Psoas muscle (tissue), 8 donors: ENCODE data around the gene UBL7. TPM values are rescaled to one million over a fixed set of nuclear protein-coding genes. Genes with fewer than 3 reads are reported as not detected.

Experiments used
- ATAC-seq, 4 donors: fragments of 200-7000 bp; cut with Tn5 transposase; one replicate each; pipeline ENCODE4 v1.9.1; 2020; ENCODE audit warnings: moderate library complexity in 3 of 4, mild to moderate bottlenecking in 2 of 4
- DNase-seq, 2 donors: peaks; one replicate each; pipeline ENCODE4 v3.0.0-alpha.2; 2020
- H3K27ac ChIP-seq: fragments of 200-600 bp; one replicate; pipeline ENCODE4 v1.8.0; 2022
- H3K27me3 ChIP-seq, 3 donors: fragments of 200-600 bp in 1 of 3; one replicate each; pipeline versions ENCODE4 v1.6.1 to v1.8.0; 2013 to 2022; ENCODE audit warnings: low read length in 2 of 3, mild to moderate bottlenecking in 2 of 3, moderate library complexity in 1 of 3; ENCODE audit not compliant: insufficient read depth in 3 of 3
- H3K36me3 ChIP-seq, 2 donors: fragments of 200-600 bp in 1 of 2; one replicate each; pipeline versions ENCODE4 v1.6.1 to v1.8.0; 2013 to 2022; ENCODE audit warnings: low read depth in 1 of 2, mild to moderate bottlenecking in 1 of 2, moderate library complexity in 1 of 2; ENCODE audit not compliant: insufficient read depth in 1 of 2
- H3K4me1 ChIP-seq: fragments of 200-600 bp; one replicate; pipeline ENCODE4 v1.8.0; 2022
- H3K4me3 ChIP-seq: fragments of 200-600 bp; one replicate; pipeline ENCODE4 v1.8.0; 2022; ENCODE audit warnings: mild to moderate bottlenecking
- H3K9me3 ChIP-seq: fragments of 200-600 bp; one replicate; pipeline ENCODE4 v1.8.0; 2022
- WGBS, 3 donors: extraction: QIAGEN DNeasy Blood & Tissue Kit; methylation state at CpG; one replicate each; pipeline versions ENCODE4 v1.1.6 to v1.1.7; 2013; 5-methylcytosine and 5-hydroxymethylcytosine counted together
- intact Hi-C, 2 donors: fragments of 100-400 bp; cut with DNase I; formaldehyde crosslinking; loops; one replicate each; pipeline versions ENCODE4 v1.11.0 to v1.14.2; 2022
- polyA plus RNA-seq, 3 donors: library from polyadenylated mRNA; stranded (reverse); fragments of 200-250 nt; gene quantifications; one replicate each; pipeline ENCODE4 v1.2.3, GENCODE V29; 2013
- total RNA-seq, 4 donors: library from RNA; stranded (reverse); fragmentation: NEBNext Ultra II Directional in 2 of 4; extraction: Animal tissue kit (Norgen Biotek cat#: 25700) in 2 of 4; gene quantifications; one replicate each; pipeline versions ENCODE4 v1.2.1 to v1.2.4, GENCODE V29; 2021 to 2023
- TF ChIP-seq, protein P1 (sequence below): fragments of 200-600 bp; IDR thresholded peaks from one replicate; pipeline ENCODE4 v1.8.0; 2022; ENCODE audit warnings: antibody characterized with exemption
- donor health status: healthy with polysubstance abuse.
- donor health status: DM: no; HTN: no; CAD: no; lungs with moderate emphysema.
- donor health status: Bipolar disorder and iron deficiency.
- donor health status: healthy.
- donor health status: DM: yes; HTN: yes; CAD: no.
- donor health status: DM: no; HTN: no; CAD: no.
- donor health status: DM: no; HTN: no; CAD: no.
- donor health status: DM: yes; HTN: yes; CAD: no.

The UBL7 gene
- total and polyA plus RNA-seq, 7 donors: 45.5 to 91.7 (median 61.3) TPM

DNA sequence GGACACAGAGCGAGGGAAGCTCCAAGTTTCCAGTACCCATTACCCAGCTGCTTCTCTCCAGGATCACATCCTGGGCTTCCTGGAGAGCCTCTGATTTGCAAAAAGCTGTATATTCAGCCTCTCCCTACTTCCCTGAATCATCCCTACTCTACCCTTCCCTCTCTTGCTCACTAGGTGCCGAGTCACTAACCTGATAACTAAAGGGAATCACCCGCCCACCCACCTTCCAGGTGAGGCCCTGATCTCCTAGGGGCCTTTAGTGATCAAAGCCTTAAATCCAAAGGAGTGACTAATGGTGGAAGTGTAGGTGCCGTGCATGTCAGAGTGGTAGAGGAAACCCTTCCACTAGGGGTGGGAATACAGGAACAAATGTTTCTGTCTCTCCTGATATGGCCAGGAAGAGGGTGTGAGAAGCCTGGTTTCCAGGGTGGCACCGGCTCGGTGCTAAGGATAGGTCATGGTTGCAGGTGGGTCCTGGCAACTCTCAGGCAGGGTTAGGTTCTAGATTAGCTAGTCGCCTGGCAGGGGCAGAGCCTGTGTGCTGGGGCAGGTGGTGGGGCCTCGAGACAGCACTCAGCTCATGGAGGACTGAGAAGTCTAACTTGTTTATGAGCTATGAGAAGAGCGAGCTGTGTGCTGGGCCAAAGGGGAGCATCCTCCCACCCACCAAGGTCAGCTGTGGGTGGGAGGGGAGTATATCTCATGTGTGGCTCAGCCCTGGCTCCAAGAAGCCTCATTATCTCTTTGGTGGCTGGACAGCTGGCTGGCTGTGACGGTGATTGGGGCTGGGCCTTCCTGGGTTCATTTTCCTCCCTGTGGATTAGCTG lies 37.3 kb downstream of the UBL7 start:
- H3K27me3 ChIP-seq: no peaks in the 10 kb centered on the region
- no peaks in the 10 kb centered on the region for H3K9me3 ChIP-seq
- TF ChIP-seq, protein P1, sequence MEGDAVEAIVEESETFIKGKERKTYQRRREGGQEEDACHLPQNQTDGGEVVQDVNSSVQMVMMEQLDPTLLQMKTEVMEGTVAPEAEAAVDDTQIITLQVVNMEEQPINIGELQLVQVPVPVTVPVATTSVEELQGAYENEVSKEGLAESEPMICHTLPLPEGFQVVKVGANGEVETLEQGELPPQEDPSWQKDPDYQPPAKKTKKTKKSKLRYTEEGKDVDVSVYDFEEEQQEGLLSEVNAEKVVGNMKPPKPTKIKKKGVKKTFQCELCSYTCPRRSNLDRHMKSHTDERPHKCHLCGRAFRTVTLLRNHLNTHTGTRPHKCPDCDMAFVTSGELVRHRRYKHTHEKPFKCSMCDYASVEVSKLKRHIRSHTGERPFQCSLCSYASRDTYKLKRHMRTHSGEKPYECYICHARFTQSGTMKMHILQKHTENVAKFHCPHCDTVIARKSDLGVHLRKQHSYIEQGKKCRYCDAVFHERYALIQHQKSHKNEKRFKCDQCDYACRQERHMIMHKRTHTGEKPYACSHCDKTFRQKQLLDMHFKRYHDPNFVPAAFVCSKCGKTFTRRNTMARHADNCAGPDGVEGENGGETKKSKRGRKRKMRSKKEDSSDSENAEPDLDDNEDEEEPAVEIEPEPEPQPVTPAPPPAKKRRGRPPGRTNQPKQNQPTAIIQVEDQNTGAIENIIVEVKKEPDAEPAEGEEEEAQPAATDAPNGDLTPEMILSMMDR: no peak
- WGBS, 3 donors: 84 to 94% (median 89%) methylated on average over 10 of the region's 10 CpGs
- ATAC-seq: no peak
- no peak for DNase-seq
- no peak overlapping the region for H3K27ac ChIP-seq
- H3K4me3 ChIP-seq: no peak overlapping the region
- H3K4me1 ChIP-seq: no peaks in the 10 kb centered on the region
- intact Hi-C loops: no loop called here
- H3K36me3 ChIP-seq: no peaks in the 10 kb centered on the region

DNA sequence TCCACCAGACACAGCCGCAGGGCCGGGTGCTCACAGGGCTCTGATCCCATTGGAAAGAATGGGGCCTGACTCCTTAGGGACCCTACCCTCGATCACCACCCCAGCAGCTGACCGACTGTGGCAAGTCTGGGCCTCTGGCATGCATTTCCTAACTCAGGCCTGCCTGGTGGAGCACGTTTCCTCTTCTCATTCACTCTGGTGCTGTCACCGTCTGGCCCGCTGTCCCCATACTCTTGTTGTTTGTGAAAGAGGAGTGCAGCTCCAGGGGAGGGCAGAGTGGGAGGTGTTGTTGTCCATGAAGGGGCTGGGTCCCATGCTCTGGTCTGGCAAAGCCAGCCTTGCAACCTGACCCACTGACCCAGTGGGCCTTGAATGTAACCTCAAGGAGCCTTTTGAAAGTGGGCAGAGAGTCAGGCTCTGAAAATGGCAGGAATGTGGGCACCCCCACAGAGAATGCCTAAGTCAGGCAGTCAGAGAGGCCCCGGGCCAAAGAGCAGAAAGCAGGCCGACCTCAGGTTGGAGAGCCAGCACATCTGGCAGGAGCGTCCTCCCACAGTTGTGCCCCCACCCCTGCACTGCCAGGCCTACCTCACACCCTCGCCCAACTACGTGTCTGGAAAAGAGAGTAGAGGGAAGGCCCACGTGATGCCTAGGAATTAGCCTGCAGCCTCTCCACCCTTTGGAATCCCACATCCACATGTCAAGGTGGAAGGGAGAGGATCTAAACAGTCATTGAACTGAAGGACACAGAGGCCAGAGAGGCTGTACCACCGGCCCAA lies 38.1 kb downstream of the UBL7 start:
- H3K27me3 ChIP-seq: no peaks in the 10 kb centered on the region

DNA sequence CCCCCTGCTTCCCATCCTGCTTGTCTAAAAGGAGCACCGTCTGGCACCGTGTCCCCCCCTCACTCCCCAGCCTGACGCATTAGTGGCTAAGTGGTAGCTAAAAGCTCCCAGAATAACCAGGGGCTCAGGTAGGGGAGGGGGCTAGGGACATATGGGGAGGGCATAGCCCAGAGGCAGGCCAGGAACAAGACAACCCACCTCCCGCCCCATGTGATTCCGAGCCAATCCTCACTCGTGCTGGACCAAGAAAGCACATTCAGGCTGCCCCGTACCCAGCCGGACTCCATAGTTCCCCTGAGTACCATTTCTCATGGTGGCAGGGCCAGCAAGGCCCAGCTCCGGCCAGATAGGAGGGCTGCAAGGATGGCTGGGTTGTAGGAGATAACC lies 38.7 kb downstream of the UBL7 start:
- Histone ChIP-seq H3K4me1 (no peaks in the 10 kb centered on the region), H3K27ac (peak overlapping the region; percentile 16), H3K36me3 (no peaks in the 10 kb centered on the region), H3K9me3 (no peaks in the 10 kb centered on the region), H3K27me3 (no peaks in the 10 kb centered on the region), H3K4me3 (no peak overlapping the region)
- TF ChIP-seq, protein P1: no peak
- DNase-seq (no peak), ATAC-seq (no peak)
- 71 to 82% (median 79%) methylated on average over 9 of the region's 9 CpGs for WGBS, 3 donors
- intact Hi-C loops: no loop called here

More for the DNA sequence above, 38.1 kb downstream of the UBL7 start:
- WGBS, 3 donors: 46 to 69% (median 68%) methylated on average over 12 to 14 of the region's 14 CpGs
- no peaks in the 10 kb centered on the region for H3K36me3 ChIP-seq
- intact Hi-C loops: no loop called here
- ATAC-seq (peak; percentile 43 to 81 (median 59)), DNase-seq (no peak)
- no peaks in the 10 kb centered on the region for H3K4me1 ChIP-seq
- H3K9me3 ChIP-seq: no peaks in the 10 kb centered on the region
- H3K4me3 ChIP-seq: no peak overlapping the region
- TF ChIP-seq, protein P1: no peak
- peak overlapping the region; percentile 16 for H3K27ac ChIP-seq

DNA sequence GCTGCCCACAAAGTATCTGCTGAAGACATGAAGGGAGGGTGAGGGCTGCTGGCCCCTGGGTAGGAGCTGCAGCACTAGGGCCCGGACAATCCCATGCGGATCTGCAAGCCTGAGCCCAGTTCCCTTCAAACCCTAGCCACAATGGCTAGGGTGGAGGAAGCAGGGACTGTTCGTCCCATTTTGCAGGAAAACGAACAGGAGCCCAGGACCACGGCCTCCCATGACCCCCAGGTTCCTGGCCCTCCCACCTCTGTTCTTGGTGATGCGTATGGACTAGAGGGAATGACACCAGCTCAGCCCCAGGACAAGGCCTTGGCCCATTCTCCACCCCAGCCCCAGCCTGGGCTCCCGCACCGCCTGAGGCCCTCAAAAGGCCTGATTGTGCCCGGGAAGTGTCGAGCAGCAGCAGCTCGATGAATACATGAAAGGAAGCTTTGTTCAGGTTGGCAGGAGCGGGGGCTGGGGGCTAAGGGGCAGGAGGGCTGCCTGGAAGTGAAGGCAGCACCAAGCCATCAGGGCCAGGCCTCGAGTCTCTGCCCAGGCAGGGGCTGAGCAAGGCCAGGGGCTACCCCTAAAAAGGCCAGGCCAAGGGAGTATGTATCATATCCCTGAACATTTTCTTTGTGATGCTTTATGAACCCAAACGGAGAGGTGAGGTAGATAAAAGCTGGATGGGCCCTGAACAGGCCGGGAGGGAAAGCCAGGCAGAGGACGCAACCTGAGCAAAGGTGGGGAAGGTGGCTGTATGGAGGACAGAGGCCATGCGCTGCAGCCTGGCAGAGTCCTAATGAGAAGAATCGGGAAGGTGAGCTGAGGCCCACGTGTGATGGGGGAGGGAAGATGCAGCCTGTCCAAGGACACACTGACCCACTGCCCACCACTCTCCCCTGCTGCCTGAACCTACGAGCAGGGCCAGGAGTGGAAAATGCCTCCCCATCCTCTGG lies 39.4 kb downstream of the UBL7 start:
- H3K4me3 ChIP-seq: no peak overlapping the region
- TF ChIP-seq, protein P1: no peak
- ATAC-seq: no peak
- no peaks in the 10 kb centered on the region for H3K27me3 ChIP-seq
- no peaks in the 10 kb centered on the region for H3K9me3 ChIP-seq
- DNase-seq: no peak
- intact Hi-C loops: no loop called here
- H3K36me3 ChIP-seq: no peaks in the 10 kb centered on the region
- no peak overlapping the region for H3K27ac ChIP-seq
- no peaks in the 10 kb centered on the region for H3K4me1 ChIP-seq
- 92 to 93% (median 93%) methylated on average over 20 of the region's 20 CpGs for WGBS, 3 donors
